ENCODE data around the gene PTBP2.

GRCh38 chr1:96808191-96808590 lies 86.6 kb downstream of the PTBP2 start:
- TF ChIP-seq CTCF (IDR thresholded peaks at IDR 0.05) (no peak), EP300 (IDR thresholded peaks at IDR 0.05) (no peak), POLR2A (IDR thresholded peaks at IDR 0.05) (no peak)

Measured in gastroesophageal sphincter (tissue), 3 donors.